Measurements from ENCODE around the gene PRM1. TPM values are rescaled to one million over a fixed set of nuclear protein-coding genes. Genes with fewer than 3 reads are reported as not detected.

The PRM1 gene
- total and polyA plus RNA-seq, 2 of the 13 experiments (the other 11 are each of a cell fraction or from before 2014, with no cell fraction given): not detected

- TF ChIP-seq, protein P1, sequence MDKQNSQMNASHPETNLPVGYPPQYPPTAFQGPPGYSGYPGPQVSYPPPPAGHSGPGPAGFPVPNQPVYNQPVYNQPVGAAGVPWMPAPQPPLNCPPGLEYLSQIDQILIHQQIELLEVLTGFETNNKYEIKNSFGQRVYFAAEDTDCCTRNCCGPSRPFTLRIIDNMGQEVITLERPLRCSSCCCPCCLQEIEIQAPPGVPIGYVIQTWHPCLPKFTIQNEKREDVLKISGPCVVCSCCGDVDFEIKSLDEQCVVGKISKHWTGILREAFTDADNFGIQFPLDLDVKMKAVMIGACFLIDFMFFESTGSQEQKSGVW (CRISPR knock-in tag; IDR thresholded peaks at IDR 0.05; ENCODE audit: borderline replicate concordance): no peak
- TF ChIP-seq, protein P2, sequence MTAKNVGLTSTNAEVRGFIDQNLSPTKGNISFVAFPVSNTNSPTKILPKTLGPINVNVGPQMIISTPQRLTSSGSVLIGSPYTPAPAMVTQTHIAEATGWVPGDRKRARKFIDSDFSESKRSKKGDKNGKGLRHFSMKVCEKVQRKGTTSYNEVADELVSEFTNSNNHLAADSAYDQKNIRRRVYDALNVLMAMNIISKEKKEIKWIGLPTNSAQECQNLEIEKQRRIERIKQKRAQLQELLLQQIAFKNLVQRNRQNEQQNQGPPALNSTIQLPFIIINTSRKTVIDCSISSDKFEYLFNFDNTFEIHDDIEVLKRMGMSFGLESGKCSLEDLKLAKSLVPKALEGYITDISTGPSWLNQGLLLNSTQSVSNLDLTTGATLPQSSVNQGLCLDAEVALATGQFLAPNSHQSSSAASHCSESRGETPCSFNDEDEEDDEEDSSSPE (CRISPR knock-in tag; IDR thresholded peaks at IDR 0.05): 0 out of 2 replicates have a peak, but pooled peaks have one; percentile 29
- TF ChIP-seq PRDM10 (CRISPR knock-in tag; IDR thresholded peaks at IDR 0.05; ENCODE audit: low read depth) (peak; percentile 40; the same call in 1 of the 2 replicates), HHEX (CRISPR knock-in tag; IDR thresholded peaks at IDR 0.05) (no peak), FUBP1 (CRISPR knock-in tag; IDR thresholded peaks at IDR 0.05; ENCODE audit: borderline replicate concordance) (0 out of 2 replicates have a peak, but pooled peaks have one; percentile 7), STAG1 (CRISPR knock-in tag; IDR thresholded peaks at IDR 0.05) (peak; percentile 6; the same call in 1 of the 2 replicates), SRSF9 (IDR thresholded peaks at IDR 0.05; ENCODE audit: borderline replicate concordance, insufficient read depth, low read depth, low read length, poor library complexity, severe bottlenecking) (no peak), ZNF761 (CRISPR knock-in tag; conservative IDR thresholded peaks at IDR 0.05) (no peak; the same call in 1 of the 2 replicates), SKIL (CRISPR knock-in tag; IDR thresholded peaks at IDR 0.05; ENCODE audit: borderline replicate concordance) (0 out of 2 replicates have a peak, but pooled peaks have one; percentile 56)
- TF ChIP-seq, protein P3, sequence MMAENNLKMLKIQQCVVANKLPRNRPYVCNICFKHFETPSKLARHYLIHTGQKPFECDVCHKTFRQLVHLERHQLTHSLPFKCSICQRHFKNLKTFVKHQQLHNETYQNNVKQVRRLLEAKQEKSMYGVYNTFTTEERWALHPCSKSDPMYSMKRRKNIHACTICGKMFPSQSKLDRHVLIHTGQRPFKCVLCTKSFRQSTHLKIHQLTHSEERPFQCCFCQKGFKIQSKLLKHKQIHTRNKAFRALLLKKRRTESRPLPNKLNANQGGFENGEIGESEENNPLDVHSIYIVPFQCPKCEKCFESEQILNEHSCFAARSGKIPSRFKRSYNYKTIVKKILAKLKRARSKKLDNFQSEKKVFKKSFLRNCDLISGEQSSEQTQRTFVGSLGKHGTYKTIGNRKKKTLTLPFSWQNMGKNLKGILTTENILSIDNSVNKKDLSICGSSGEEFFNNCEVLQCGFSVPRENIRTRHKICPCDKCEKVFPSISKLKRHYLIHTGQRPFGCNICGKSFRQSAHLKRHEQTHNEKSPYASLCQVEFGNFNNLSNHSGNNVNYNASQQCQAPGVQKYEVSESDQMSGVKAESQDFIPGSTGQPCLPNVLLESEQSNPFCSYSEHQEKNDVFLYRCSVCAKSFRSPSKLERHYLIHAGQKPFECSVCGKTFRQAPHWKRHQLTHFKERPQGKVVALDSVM (CRISPR knock-in tag; IDR thresholded peaks at IDR 0.05): no peak
- TF ChIP-seq, protein P4, sequence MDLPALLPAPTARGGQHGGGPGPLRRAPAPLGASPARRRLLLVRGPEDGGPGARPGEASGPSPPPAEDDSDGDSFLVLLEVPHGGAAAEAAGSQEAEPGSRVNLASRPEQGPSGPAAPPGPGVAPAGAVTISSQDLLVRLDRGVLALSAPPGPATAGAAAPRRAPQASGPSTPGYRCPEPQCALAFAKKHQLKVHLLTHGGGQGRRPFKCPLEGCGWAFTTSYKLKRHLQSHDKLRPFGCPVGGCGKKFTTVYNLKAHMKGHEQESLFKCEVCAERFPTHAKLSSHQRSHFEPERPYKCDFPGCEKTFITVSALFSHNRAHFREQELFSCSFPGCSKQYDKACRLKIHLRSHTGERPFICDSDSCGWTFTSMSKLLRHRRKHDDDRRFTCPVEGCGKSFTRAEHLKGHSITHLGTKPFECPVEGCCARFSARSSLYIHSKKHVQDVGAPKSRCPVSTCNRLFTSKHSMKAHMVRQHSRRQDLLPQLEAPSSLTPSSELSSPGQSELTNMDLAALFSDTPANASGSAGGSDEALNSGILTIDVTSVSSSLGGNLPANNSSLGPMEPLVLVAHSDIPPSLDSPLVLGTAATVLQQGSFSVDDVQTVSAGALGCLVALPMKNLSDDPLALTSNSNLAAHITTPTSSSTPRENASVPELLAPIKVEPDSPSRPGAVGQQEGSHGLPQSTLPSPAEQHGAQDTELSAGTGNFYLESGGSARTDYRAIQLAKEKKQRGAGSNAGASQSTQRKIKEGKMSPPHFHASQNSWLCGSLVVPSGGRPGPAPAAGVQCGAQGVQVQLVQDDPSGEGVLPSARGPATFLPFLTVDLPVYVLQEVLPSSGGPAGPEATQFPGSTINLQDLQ (CRISPR knock-in tag; IDR thresholded peaks at IDR 0.05): no peak
These were observed 27.6 kb upstream of the PRM1 start (continued) for GRCh38 chr16:11308493-11309283.
